Raji (cell line): ENCODE data around the gene ABCG4.
A peak's percentile ranks its signal among the peaks of the same experiment; 100 is the strongest.

Experiments
- POLR2A ChIP-seq: IDR thresholded peaks from 2 replicates; pipeline ENCODE4 v1.6.1; 2011; ENCODE audit warnings: low read depth, low read length, control low read depth; ENCODE audit not compliant: insufficient read depth

ABCG4 gene

GRCh38 chr11:119112314-119113020 lies 36.4 kb upstream of the ABCG4 start:
- TF ChIP-seq POLR2A, result no peak

DNA sequence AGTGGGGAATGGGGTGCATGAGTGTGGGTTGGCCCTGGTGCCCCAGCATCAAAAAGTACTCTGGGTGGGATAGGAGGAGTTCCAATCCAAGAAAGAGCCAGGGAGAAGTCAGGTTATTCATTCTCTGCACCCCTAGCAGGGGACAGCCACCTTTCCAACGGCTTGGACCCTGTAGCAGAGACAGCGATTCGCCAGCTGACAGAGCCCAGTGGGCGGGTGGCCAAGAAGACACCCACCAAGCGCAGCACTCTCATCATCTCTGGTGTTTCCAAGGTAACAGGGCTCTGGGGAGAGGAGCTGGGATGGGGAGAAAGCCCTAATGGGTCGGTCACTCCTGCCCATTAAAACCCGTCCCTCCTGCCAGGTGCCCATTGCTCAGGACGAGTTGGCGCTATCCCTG lies 35.1 kb upstream of the ABCG4 start:
- TF ChIP-seq POLR2A, result no peak

- TF ChIP-seq POLR2A, result no peak
These were observed 34.5 kb upstream of the ABCG4 start for GRCh38 chr11:119114351-119114750.

DNA sequence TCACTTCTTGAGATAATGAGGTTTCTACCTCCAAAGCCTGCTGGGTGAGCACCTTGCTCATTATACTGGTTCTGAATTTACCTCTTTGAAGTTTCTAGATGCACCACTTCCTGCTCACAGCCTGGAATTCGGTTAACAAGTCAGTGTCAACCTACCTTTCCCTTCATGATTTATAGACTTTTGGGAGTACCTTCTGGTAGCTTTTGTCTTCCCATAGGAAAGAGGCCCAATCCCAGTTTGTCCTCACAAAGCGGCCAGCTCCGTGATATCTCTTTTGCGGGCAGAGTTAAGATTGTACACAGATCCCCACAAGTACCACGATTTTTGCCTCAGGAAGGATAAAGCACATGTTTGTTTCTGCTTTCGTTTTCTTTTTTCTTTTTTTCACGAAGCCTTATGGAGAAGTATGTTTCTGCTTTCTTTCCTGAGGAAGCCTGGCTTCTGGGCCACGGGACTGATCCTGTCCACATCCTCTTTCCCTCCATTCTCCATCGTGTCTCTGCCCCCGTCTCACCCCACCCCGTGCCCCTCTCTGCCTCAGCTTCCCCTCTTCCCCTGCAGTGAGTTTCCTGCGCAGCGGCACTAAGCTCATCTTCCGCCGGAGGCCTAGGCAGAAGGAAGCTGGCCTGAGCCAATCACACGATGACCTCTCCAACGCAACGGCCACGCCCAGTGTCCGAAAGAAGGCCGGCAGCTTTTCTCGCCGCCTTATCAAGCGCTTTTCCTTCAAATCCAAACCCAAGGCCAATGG lies 33.2 kb upstream of the ABCG4 start:
- TF ChIP-seq POLR2A, result no peak

DNA sequence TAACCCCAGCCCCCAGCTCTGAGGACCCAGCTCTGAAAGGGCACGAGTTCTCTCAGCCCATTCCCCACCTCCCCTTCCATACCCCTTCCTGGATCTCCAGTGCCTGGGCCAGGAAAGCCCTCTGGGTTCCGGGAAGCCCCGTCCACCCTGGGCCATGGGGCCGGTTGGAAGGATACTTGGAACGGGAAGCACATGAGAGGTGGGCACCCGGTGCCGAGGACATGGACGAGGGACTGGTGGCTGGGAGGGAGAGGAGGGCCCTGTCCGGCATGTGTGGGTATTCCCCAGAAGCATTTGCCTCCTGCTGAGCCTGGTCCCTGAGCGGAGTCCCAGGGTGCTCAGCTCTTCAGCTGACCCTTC lies 32.6 kb upstream of the ABCG4 start:
- TF ChIP-seq POLR2A, result no peak

- no peak for TF ChIP-seq POLR2A
These were observed 32.3 kb upstream of the ABCG4 start for GRCh38 chr11:119116601-119117000.

DNA sequence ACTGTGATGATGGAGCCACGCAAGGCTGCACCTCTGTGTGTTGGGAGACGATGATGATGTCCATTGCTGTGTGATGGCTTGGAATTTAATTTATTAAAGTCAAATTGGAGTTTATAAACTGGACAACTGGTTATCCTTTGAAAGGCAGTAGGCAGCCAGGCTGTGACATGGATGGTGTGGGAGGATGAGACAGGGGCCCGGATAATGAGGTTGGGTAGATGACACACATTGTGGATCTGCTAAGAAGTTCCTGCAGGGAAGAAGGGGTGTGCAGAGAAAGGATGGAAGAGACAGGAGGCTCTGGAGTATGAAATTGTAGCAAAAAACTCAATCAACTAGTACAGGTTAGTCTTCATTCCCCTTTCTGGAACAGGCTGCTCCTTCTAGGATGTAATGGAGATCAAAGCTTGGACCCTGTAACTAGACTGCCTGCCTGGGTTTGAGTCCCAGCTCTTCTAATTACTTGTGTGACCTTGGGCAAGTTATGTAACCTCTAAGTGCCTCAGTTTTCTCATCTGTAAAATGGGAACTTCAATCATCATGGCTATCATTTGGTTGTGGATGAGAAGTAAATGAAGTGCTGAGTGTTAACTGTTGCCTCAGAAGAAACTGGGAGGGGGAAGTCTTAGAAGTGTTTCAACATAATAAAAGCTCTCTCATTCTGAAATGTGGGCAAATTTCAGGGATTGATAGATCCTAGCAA lies 31.7 kb upstream of the ABCG4 start:
- no peak for TF ChIP-seq POLR2A

DNA sequence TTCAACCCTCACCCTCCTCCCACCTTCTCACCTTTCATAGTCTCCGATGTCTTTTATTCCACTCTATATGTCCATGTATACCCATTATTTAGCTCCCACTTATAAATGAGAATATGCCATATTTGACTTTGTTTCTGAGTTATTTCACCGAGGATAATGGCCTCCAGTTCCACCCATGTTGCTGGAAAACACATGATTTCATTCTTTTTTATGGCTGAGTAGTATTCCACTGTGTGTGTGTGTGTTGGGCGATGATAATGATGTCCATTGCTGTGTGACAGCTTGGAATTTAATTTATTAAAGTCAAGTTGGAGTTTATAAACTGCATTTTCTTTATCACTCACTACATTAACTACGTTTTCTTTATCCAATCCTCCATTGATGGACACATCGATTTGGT lies 30.6 kb upstream of the ABCG4 start:
- TF ChIP-seq POLR2A, result no peak

- TF ChIP-seq POLR2A, result no peak
These were observed 29.9 kb upstream of the ABCG4 start for GRCh38 chr11:119118946-119119345.

- no peak for TF ChIP-seq POLR2A
These were observed 28.2 kb upstream of the ABCG4 start for GRCh38 chr11:119120639-119121007.

GRCh38 chr11:119121008-119121810 lies 27.6 kb upstream of the ABCG4 start, which contains the start of gene HINFP:
Gene HINFP, plus strand, starts transcription at chr11:119121580. Its CDS starts 5,365 bp downstream, at chr11:119126945.
- peak; percentile 94 for TF ChIP-seq POLR2A

- TF ChIP-seq POLR2A, result no peak
These were observed 27.1 kb upstream of the ABCG4 start for GRCh38 chr11:119121811-119122124.

GRCh38 chr11:119125821-119126220 lies 23.0 kb upstream of the ABCG4 start:
- no peak for TF ChIP-seq POLR2A

- TF ChIP-seq POLR2A, result 0 out of 2 replicates have a peak, but pooled peaks have one; percentile 24
These were observed 22.1 kb upstream of the ABCG4 start for GRCh38 chr11:119126675-119127268.

DNA sequence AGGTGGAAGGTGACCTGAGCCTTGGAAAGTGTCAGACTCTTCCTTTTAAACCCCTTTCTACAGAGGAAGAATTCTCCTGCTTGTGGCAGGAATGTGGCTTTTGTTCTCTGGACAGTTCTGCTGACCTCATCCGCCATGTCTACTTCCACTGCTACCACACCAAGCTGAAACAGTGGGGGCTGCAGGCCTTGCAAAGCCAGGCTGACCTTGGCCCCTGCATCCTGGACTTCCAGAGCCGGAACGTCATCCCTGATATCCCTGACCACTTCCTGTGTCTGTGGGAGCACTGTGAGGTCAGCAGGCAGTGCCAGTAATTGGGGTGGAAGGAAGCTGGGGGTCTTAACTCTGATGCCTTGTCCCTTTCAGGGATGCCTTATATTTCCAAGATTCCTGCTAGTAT lies 18.2 kb upstream of the ABCG4 start:
- TF ChIP-seq POLR2A, result no peak
